T-helper 22 cell (primary cell): ENCODE data around the gene CFHR5.
"Not testable (repeated sequence)": the region's sequence is repeated elsewhere in the genome, so short reads cannot be mapped to it uniquely, and the experiment has no call there.

Experiments used
- DNase-seq: peaks from one replicate; pipeline ENCODE4 v3.0.0-alpha.2; 2020; ENCODE audit warnings: low read depth

CFHR5 gene

GRCh38 chr1:196977278-196977677 lies at the start of gene CFHR5:
Gene CFHR5, plus strand, starts transcription at chr1:196977556. Its CDS starts 109 bp downstream, at chr1:196977665.
- DNase-seq = no peak

- DNase-seq = not testable (repeated sequence)
Observed at GRCh38 chr1:196932853-196933252, 44.5 kb upstream of the CFHR5 start.

GRCh38 chr1:196933531-196934189 lies 43.7 kb upstream of the CFHR5 start:
- no peak for DNase-seq

- DNase-seq = not testable (repeated sequence)
Observed at GRCh38 chr1:196941474-196941873, 35.9 kb upstream of the CFHR5 start.

- DNase-seq = not testable (repeated sequence)
Observed at GRCh38 chr1:196943568-196943967, 33.8 kb upstream of the CFHR5 start, which contains the start of gene CFHR2. Gene CFHR2, plus strand, starts transcription at chr1:196943738. Its CDS starts 143 bp downstream, at chr1:196943881.

- DNase-seq = no peak
Observed at GRCh38 chr1:196951711-196952394, 25.5 kb upstream of the CFHR5 start.

GRCh38 chr1:196954778-196955177 lies 22.6 kb upstream of the CFHR5 start:
- DNase-seq = no peak

GRCh38 chr1:196955926-196956325 lies 21.4 kb upstream of the CFHR5 start:
- DNase-seq = no peak

GRCh38 chr1:196960854-196961253 lies 16.5 kb upstream of the CFHR5 start:
- no peak for DNase-seq

GRCh38 chr1:196970182-196970581 lies 7.2 kb upstream of the CFHR5 start:
- no peak for DNase-seq

GRCh38 chr1:196976278-196976677 lies 1.1 kb upstream of the CFHR5 start:
- no peak for DNase-seq

- no peak for DNase-seq
Observed at GRCh38 chr1:196980859-196981258, 3.5 kb downstream of the CFHR5 start.

GRCh38 chr1:196982247-196982646 lies 4.9 kb downstream of the CFHR5 start:
- not testable (repeated sequence) for DNase-seq

- not testable (repeated sequence) for DNase-seq
Observed at GRCh38 chr1:196991919-196992651, 14.7 kb downstream of the CFHR5 start.

GRCh38 chr1:196993916-196994315 lies 16.6 kb downstream of the CFHR5 start:
- no peak for DNase-seq

GRCh38 chr1:196997423-196997822 lies 20.1 kb downstream of the CFHR5 start:
- no peak for DNase-seq

GRCh38 chr1:197001828-197002227 lies 24.5 kb downstream of the CFHR5 start:
- no peak for DNase-seq

GRCh38 chr1:197003132-197003531 lies 25.8 kb downstream of the CFHR5 start:
- no peak for DNase-seq

- DNase-seq = no peak
Observed at GRCh38 chr1:197008861-197009260, 31.5 kb downstream of the CFHR5 start.

GRCh38 chr1:197011614-197012013 lies 34.3 kb downstream of the CFHR5 start:
- no peak for DNase-seq

- no peak for DNase-seq
Observed at GRCh38 chr1:197013234-197013633, 35.9 kb downstream of the CFHR5 start.

- no peak for DNase-seq
Observed at GRCh38 chr1:197016751-197017150, 39.4 kb downstream of the CFHR5 start.
